IMR-90 (cell line): ENCODE data around the gene RPTOR.

ENCODE experiments used
- BHLHE40 ChIP-seq: fragments of 150-350 bp; IDR thresholded peaks from 2 replicates; pipeline ENCODE4 v1.6.1; 2016; ENCODE audit warnings: mild to moderate bottlenecking, low read depth, low read length
- CEBPB ChIP-seq: IDR thresholded peaks from 2 replicates; pipeline ENCODE4 v1.6.1; 2012; ENCODE audit warnings: low read depth, low read length, improper control_type of control experiment
- CHD1 ChIP-seq: IDR thresholded peaks from 2 replicates; pipeline ENCODE4 v1.6.1; 2012; ENCODE audit warnings: low read depth, low read length, improper control_type of control experiment
- CTCF ChIP-seq: conservative IDR thresholded peaks from 2 replicates; pipeline ENCODE4 v1.5.1; 2012; ENCODE audit warnings: mild to moderate bottlenecking, low read depth, low read length, improper control_type of control experiment
- ELK1 ChIP-seq: fragments of 150-350 bp; IDR thresholded peaks from 2 replicates; pipeline ENCODE4 v1.6.1; 2016; ENCODE audit warnings: low read depth, mild to moderate bottlenecking, low read length, moderate library complexity, borderline replicate concordance
- MXI1 ChIP-seq: IDR thresholded peaks from 2 replicates; pipeline ENCODE4 v1.6.1; 2012; ENCODE audit warnings: low read depth, mild to moderate bottlenecking, low read length, moderate library complexity, borderline replicate concordance
- POLR2A ChIP-seq: IDR thresholded peaks from 2 replicates; pipeline ENCODE4 v1.6.1; 2012; ENCODE audit warnings: mild to moderate bottlenecking, low read depth, low read length
- RAD21 ChIP-seq: IDR thresholded peaks from 2 replicates; pipeline ENCODE4 v1.6.1; 2012; ENCODE audit warnings: low read length, improper control_type of control experiment
- RFX5 ChIP-seq: IDR thresholded peaks from 2 replicates; pipeline ENCODE4 v1.8.0; 2012; ENCODE audit warnings: low read depth, mild to moderate bottlenecking, low read length, moderate library complexity
- SMC3 ChIP-seq: fragments of 150-350 bp; IDR thresholded peaks from 2 replicates; pipeline ENCODE4 v1.6.1; 2016; ENCODE audit warnings: low read depth, mild to moderate bottlenecking, antibody characterized with exemption, low read length, moderate library complexity

- TF ChIP-seq RFX5 (no peak), CHD1 (no peak), CTCF (no peak), ELK1 (no peak), POLR2A (no peak), MXI1 (no peak), RAD21 (no peak), CEBPB (no peak), SMC3 (no peak), BHLHE40 (no peak)
These were observed 300.6 kb downstream of the RPTOR start for GRCh38 chr17:80845069-80845862.
